Stimulated activated CD4-positive, alpha-beta T cell treated with anti-CD3 and anti-CD28 coated beads, Interleukin-2, amount 100 ng/mL, for 4 hours (primary cell): ENCODE data around the gene ARHGAP27.
"Not testable (repeated sequence)": the region's sequence is repeated elsewhere in the genome, so short reads cannot be mapped to it uniquely, and the experiment has no call there.

Experiments used
- DNase-seq: peaks from one replicate; pipeline ENCODE4 v3.0.0-alpha.2; 2020; ENCODE audit warnings: low read depth

Gene ARHGAP27

DNA sequence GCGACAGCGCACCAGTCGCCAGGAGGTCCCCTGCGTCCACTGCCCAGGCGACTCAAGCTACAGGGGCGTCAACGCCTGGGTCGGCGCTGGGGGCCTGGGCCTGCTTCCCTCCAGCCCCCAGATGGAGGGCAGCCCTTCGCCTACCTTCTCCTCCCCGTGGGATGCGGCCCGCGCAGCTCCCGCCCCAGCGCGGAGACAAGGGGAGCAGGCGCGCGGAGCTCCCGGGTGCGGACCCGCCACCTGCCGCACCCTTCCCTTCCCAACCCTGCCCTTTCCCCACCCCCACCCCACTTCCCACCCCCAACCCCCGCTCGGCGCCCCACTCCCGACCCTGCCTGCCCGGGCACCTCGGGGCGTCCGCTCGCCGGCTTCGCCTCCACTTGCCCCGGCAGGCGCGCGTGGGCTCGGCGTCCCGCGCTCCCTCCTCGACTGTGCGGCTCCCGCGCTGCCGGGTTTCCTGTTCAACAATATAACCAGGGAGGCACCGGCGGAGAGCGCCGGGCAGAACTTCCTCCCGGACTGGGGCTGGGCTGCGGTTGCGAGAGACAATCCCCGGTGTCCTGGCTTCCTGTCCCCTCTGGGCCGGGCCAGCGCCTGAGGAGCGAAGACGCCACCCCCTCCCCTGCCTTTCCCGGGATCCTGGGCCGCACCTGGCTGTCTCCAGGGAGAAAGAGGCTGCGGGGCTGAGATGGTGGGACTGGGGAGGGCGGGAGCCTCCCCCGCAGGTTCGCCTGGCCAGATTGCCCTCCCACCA is at the start of gene ARHGAP27:
TSS of gene ARHGAP27 (minus strand) at position 466 of the 754 bp plus-strand sequence. CDS start 2,591 bp downstream, outside the sequence.
- no peak for DNase-seq

DNA sequence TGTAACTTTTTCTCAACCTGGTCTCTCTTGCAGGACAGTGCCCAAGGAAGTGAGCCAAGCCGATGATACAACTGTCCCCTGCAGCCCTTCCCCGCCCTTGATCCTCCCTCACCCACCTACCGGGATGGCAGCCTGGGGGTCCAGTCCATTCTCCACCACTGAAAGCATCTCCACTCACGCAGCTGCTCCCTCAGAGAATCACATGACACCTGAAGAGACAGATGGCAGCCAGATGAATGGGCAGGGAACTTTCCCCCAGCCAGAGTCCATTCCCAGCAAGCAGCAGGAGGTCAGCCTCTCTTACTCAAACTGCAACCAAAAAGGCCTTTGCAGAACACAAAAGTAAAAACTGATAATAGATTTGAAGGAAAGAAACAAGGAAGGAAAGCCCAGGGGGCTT is 49.6 kb upstream of the ARHGAP27 start:
- not testable (repeated sequence) for DNase-seq

DNA sequence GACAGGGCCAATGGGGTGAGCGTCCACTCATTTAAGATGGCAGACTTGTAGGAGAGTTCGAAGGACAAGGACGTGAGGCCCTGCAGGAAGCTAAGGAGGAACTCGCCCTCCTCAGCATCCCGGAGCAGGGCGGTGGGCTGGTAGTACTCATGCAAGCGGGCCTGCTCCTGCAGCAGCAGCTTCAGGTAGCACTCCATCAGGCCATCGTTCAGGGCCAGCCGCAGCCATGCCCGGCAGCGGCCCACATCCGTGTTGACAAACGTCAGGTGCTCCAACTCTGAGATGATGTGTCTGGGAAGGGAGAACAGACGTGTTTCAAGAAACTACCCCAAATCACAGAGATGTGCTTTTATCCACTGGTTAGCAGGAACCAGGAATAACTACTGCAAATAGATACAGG is 42.8 kb upstream of the ARHGAP27 start:
- not testable (repeated sequence) for DNase-seq

- not testable (repeated sequence) for DNase-seq
These were observed 39.6 kb upstream of the ARHGAP27 start for GRCh38 chr17:45472249-45472648.

DNA sequence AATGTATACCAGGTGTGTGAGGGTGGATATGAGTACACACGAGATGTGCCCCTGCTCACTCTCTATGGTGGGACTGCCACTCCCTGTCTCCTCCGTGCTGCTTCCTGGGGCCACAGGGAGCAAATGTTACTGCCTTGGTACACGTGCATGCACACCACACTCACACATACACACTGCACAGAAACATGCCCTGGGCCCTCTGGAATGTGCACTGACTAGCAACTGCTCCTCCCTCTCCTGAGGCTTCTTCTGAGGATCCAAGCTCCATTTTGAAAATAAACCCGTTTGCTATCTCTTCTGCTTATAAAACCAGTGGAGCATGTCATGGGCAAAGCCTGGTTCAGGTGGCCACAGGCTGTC is 36.5 kb upstream of the ARHGAP27 start:
- DNase-seq, result not testable (repeated sequence)

- not testable (repeated sequence) for DNase-seq
These were observed 35.9 kb upstream of the ARHGAP27 start for GRCh38 chr17:45468293-45469203.

DNA sequence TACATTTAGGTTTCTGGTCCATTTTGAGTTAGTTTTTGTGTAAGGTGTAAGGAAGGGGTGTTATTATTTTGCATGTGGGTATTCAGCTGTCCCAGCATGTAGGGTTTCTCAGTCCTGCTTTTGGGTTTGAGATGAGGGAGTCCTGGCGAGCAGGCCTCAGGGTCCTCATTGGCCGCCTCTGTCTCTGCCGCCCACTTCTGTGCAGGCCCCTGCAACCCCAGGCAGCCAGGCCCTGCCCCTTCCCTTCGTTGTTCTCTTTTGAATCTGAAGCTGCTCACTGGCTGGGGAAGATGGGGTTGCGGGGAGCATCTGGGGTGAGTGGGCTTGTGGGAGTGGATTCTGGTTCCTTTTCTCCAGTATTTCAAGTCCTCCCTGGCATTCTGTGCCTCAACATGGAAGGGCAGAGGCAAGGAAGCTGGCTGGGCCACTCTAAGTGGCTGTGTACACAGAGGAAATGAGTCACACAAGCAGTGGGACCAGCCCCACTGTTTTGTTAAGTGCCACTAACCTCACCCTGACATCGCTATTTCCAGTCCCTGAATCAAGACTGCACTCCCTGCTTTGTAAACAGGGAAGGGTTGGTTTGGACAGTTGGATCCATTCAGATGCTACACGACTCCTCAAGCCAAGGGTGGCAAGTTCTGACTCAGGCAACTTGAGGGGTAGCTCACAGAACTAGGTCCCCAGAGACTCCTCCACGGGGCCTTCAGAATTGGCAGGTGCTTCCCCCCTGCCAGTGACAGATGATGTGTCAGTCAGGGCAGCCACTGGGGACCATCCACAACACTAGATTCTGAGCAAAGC is 29.1 kb upstream of the ARHGAP27 start:
- DNase-seq, result not testable (repeated sequence)

- not testable (repeated sequence) for DNase-seq
These were observed 27.8 kb upstream of the ARHGAP27 start for GRCh38 chr17:45460422-45460821.

DNA sequence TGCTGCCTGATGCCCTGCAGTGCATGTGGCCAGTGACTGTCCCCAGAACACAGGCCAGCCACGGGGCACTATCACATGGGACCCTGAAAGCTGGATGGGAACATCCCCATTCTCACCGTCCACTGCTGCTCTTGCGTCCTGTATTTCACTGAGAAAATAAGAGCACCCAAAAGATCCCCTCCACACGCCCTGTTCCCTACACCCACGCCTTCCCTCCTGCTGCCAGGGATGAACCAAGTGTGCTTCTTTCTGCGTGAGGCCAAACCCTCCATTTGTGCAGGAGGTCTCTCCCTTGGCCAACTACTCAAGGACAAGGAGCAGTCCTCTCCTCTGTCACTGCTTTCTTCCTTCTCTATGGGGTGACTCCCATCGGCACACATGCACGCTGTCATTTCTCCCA is 21.7 kb upstream of the ARHGAP27 start:
- DNase-seq, result not testable (repeated sequence)

- not testable (repeated sequence) for DNase-seq
These were observed 21.1 kb upstream of the ARHGAP27 start for GRCh38 chr17:45453731-45454130.

- not testable (repeated sequence) for DNase-seq
These were observed 20.5 kb upstream of the ARHGAP27 start for GRCh38 chr17:45453225-45453534.

GRCh38 chr17:45452329-45453224 is 19.9 kb upstream of the ARHGAP27 start:
- not testable (repeated sequence) for DNase-seq

DNA sequence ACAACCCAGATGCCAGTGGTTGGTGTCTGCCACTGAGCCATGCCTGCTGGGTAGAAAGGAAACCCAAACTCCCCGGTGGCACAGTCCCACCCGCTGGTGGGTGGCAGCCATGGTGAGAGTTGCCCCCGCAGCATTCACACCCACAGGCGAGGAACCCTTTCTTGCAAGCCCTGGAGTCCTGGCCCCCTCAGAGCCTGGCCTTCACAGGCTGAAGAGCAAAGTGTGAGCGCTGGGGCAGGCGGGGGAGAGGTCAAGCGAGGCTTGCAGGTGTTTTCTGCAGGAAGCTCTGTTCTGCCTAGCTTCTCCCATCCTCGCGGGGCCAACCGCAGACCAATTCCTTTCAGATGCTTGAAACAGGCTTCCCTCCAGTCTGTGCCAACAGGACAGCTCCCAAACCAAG is 19.0 kb upstream of the ARHGAP27 start:
- DNase-seq, result not testable (repeated sequence)

GRCh38 chr17:45451131-45451530 is 18.5 kb upstream of the ARHGAP27 start:
- no peak for DNase-seq

DNA sequence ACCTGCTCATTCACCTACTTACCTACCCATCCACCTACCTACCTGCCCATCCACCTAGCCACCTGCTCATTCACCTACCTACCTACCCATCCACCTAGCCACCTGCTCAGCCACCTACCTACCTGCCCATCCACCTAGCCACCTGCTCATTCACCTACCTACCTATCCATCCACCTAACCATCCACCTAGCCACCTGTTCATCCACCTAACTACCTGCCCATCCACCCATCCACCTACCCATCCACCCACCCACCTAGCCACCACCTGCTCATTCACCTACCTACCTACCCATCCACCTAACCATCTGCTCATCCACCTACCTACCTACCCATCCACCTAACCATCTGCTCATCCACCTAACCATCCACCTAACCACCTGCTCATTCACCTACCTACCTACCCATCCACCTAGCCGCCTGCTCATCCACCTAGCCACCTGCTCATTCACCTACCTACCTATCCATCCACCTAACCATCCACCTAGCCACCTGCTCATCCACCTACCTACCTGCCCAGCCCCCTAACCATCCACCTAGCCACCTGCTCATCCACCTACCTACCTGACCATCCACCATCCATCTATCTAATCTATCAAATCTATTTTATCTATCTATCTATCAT is 17.1 kb upstream of the ARHGAP27 start:
- not testable (repeated sequence) for DNase-seq

GRCh38 chr17:45449260-45449659 is 16.6 kb upstream of the ARHGAP27 start:
- DNase-seq, result not testable (repeated sequence)

DNA sequence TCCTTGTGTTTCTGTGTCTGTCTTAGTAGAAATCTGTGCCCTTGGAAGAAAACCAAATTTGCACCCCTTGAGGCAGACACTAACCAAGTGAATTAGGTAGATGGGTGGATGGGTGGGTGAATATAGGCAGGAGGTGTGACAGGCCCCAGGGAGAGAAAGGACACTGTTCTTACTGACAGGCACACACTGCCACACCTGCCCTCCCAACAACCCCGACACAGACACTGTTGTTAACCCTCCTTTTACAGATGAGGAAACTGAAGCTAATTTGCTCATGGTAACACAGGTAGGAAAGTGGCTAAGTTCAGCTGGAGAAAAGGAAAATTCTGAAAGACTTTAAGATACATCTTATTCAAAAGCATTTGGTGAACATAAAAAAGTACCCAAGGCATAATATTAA is 15.8 kb upstream of the ARHGAP27 start:
- not testable (repeated sequence) for DNase-seq

DNA sequence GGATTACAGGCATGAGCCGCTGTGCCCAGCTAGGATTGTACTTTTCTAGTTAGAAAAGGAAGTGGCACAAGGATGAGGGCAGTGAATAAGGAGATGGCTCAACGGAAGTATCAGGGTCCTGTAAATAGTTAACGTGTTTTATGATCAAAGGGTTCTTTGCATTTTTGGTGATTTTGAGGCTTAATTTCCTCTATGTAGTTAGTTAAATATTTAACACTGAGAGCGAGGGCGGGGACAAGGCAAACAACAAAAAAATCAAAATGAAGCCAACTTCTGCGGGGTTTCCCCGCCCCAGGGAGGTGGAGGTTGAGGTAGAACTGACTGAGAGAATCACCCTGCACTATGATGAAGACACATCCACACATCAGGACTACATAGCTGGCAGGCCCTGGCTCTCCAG is 15.4 kb upstream of the ARHGAP27 start:
- not testable (repeated sequence) for DNase-seq

- DNase-seq, result not testable (repeated sequence)
These were observed 15.0 kb upstream of the ARHGAP27 start for GRCh38 chr17:45447650-45448049.

GRCh38 chr17:45446872-45447625 is 14.4 kb upstream of the ARHGAP27 start:
- DNase-seq, result not testable (repeated sequence)
